GM21576 (cell line): ENCODE results near the gene GCC2.
"Not testable (repeated sequence)": the region's sequence is repeated elsewhere in the genome, so short reads cannot be mapped to it uniquely, and the experiment has no call there.

Experiments used
- ATAC-seq: cut with Tn5 transposase; IDR thresholded peaks from one replicate; pipeline ENCODE4 v1.9.1; 2021; ENCODE audit warnings: mild to moderate bottlenecking, moderate library complexity; ENCODE audit not compliant: unreplicated experiment

GCC2 gene

GRCh38 chr2:108514478-108514877 lies 65.5 kb downstream of the GCC2 start:
- not testable (repeated sequence) for ATAC-seq

GRCh38 chr2:108524688-108525087 lies 75.7 kb downstream of the GCC2 start:
- not testable (repeated sequence) for ATAC-seq

GRCh38 chr2:108525258-108525657 lies 76.3 kb downstream of the GCC2 start:
- not testable (repeated sequence) for ATAC-seq

GRCh38 chr2:108531674-108532055 lies 82.7 kb downstream of the GCC2 start:
- ATAC-seq, result no peak

GRCh38 chr2:108533832-108534583 lies 85.0 kb downstream of the GCC2 start, which contains the start of gene LIMS1:
Gene LIMS1 (plus strand): TSS chr2:108534470. CDS start chr2:108534563, 93 bp downstream.
- peak; percentile 87 for ATAC-seq

- peak; percentile 23 for ATAC-seq
Observed at GRCh38 chr2:108534584-108535356, 85.8 kb downstream of the GCC2 start.

- ATAC-seq, result no peak
Observed at GRCh38 chr2:108535357-108535631, 86.3 kb downstream of the GCC2 start.

GRCh38 chr2:108536133-108536780 lies 87.3 kb downstream of the GCC2 start:
- no peak for ATAC-seq

GRCh38 chr2:108536911-108537310 lies 87.9 kb downstream of the GCC2 start:
- no peak for ATAC-seq

GRCh38 chr2:108538000-108538625 lies 89.1 kb downstream of the GCC2 start:
- no peak for ATAC-seq

- ATAC-seq, result no peak
Observed at GRCh38 chr2:108541451-108541850, 92.4 kb downstream of the GCC2 start.

GRCh38 chr2:108542071-108542470 lies 93.1 kb downstream of the GCC2 start:
- ATAC-seq, result no peak

- ATAC-seq, result no peak
Observed at GRCh38 chr2:108547606-108548005, 98.6 kb downstream of the GCC2 start.

GRCh38 chr2:108548208-108549003 lies 99.4 kb downstream of the GCC2 start:
- no peak for ATAC-seq

- ATAC-seq, result no peak
Observed at GRCh38 chr2:108552566-108552965, 103.6 kb downstream of the GCC2 start.

- no peak for ATAC-seq
Observed at GRCh38 chr2:108553209-108553919, 104.4 kb downstream of the GCC2 start.

GRCh38 chr2:108554528-108554927 lies 105.5 kb downstream of the GCC2 start:
- no peak for ATAC-seq

GRCh38 chr2:108555572-108555971 lies 106.6 kb downstream of the GCC2 start:
- ATAC-seq, result no peak

GRCh38 chr2:108556581-108556980 lies 107.6 kb downstream of the GCC2 start:
- ATAC-seq, result not testable (repeated sequence)
